COLO668 (cell line): ENCODE data around the gene TMEM179.
A peak's percentile ranks its signal among the peaks of the same experiment; 100 is the strongest.
"Not testable (repeated sequence)": the region's sequence is repeated elsewhere in the genome, so short reads cannot be mapped to it uniquely, and the experiment has no call there.

Experiments
- DNase-seq: peaks from one replicate; lab custom pipeline; 2025; ENCODE audit not compliant: unreplicated experiment; lab: John Stamatoyannopoulos, UW

Gene TMEM179

GRCh38 chr14:104638190-104638589 is 33.6 kb upstream of the TMEM179 start:
- no peak for DNase-seq

GRCh38 chr14:104637546-104638003 is 33.0 kb upstream of the TMEM179 start:
- no peak for DNase-seq

- DNase-seq: not testable (repeated sequence)
Measured at GRCh38 chr14:104636846-104637545, 32.4 kb upstream of the TMEM179 start.

GRCh38 chr14:104636131-104636530 is 31.6 kb upstream of the TMEM179 start:
- no peak for DNase-seq

GRCh38 chr14:104635717-104636116 is 31.1 kb upstream of the TMEM179 start:
- DNase-seq: no peak

GRCh38 chr14:104634886-104635570 is 30.5 kb upstream of the TMEM179 start:
- peak; percentile 25 for DNase-seq

- no peak for DNase-seq
Measured at GRCh38 chr14:104634138-104634760, 29.7 kb upstream of the TMEM179 start.

GRCh38 chr14:104633276-104634137 is 28.9 kb upstream of the TMEM179 start:
- no peak for DNase-seq

- no peak for DNase-seq
Measured at GRCh38 chr14:104632781-104633180, 28.2 kb upstream of the TMEM179 start.

- no peak for DNase-seq
Measured at GRCh38 chr14:104624939-104625338, 20.4 kb upstream of the TMEM179 start.

GRCh38 chr14:104614126-104614812 is 9.7 kb upstream of the TMEM179 start:
- no peak for DNase-seq

GRCh38 chr14:104611881-104612280 is 7.3 kb upstream of the TMEM179 start:
- DNase-seq: no peak

- no peak for DNase-seq
Measured at GRCh38 chr14:104610749-104611310, 6.3 kb upstream of the TMEM179 start.

- DNase-seq: no peak
Measured at GRCh38 chr14:104609666-104610065, 5.1 kb upstream of the TMEM179 start.

- DNase-seq: peak; percentile 61
Measured at GRCh38 chr14:104603711-104604401, 716 bp downstream of the TMEM179 start.

GRCh38 chr14:104602933-104603325 is 1.6 kb downstream of the TMEM179 start:
- DNase-seq: no peak

GRCh38 chr14:104602315-104602932 is 2.1 kb downstream of the TMEM179 start:
- DNase-seq: no peak

GRCh38 chr14:104601786-104602185 is 2.8 kb downstream of the TMEM179 start:
- no peak for DNase-seq

GRCh38 chr14:104600805-104601204 is 3.8 kb downstream of the TMEM179 start:
- DNase-seq: no peak
